ENCODE results near the gene KDM4F.

DNA sequence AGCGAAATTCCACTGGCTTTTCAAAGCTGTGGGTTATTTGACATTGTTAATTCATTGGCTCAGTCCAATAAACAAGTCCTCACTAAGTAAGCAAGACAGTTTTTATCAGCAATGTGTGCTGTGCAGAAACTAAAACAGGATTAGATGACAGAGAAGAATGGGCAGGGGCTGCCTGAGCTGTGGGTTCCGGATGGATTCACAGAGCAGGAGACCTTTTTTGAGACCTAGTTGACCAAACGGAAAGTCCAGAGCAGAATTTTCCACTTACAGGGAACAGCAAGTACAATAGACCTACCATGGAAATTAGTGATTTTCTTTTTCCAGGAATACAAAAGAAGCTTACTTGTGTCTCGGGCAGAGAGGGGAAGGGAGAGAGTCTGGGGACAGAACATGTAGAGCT lies 5.2 kb upstream of the KDM4F start:
- no peak for TF ChIP-seq CEBPB (IDR thresholded peaks at IDR 0.05; ENCODE audit: low read depth, low read length)
- no peak for TF ChIP-seq YY1 (IDR thresholded peaks at IDR 0.05; ENCODE audit: low read depth, low read length)
- no peak for TF ChIP-seq GTF2F1 (IDR thresholded peaks at IDR 0.05; ENCODE audit: borderline replicate concordance, low read depth, low read length)
- TF ChIP-seq TEAD4 (IDR thresholded peaks at IDR 0.05; ENCODE audit: low read depth, low read length): no peak
- TF ChIP-seq POLR2AphosphoS5 (IDR thresholded peaks at IDR 0.05; ENCODE audit: low read depth, low read length): no peak
- TF ChIP-seq POLR2A (IDR thresholded peaks at IDR 0.05; ENCODE audit: control extremely low read depth in 1 of 2, low read depth in 2 of 2, low read length in 2 of 2): no peak
- TF ChIP-seq, protein P1, sequence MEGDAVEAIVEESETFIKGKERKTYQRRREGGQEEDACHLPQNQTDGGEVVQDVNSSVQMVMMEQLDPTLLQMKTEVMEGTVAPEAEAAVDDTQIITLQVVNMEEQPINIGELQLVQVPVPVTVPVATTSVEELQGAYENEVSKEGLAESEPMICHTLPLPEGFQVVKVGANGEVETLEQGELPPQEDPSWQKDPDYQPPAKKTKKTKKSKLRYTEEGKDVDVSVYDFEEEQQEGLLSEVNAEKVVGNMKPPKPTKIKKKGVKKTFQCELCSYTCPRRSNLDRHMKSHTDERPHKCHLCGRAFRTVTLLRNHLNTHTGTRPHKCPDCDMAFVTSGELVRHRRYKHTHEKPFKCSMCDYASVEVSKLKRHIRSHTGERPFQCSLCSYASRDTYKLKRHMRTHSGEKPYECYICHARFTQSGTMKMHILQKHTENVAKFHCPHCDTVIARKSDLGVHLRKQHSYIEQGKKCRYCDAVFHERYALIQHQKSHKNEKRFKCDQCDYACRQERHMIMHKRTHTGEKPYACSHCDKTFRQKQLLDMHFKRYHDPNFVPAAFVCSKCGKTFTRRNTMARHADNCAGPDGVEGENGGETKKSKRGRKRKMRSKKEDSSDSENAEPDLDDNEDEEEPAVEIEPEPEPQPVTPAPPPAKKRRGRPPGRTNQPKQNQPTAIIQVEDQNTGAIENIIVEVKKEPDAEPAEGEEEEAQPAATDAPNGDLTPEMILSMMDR (IDR thresholded peaks at IDR 0.05; ENCODE audit: control extremely low read depth in 1 of 3, insufficient read depth in 1 of 3, low read depth in 1 of 3, low read length in 3 of 3): no peak
- TF ChIP-seq BRCA1 (IDR thresholded peaks at IDR 0.05; ENCODE audit: low read depth, low read length): no peak
- TF ChIP-seq SP2 (IDR thresholded peaks at IDR 0.05; ENCODE audit: low read length): no peak
- TF ChIP-seq HDAC2 (IDR thresholded peaks at IDR 0.05; ENCODE audit: borderline replicate concordance in 1 of 2, low read depth in 2 of 2, low read length in 2 of 2): no peak
